Ishikawa (cell line): Measurements from ENCODE around the gene ZNF282.

Experiments used
- CEBPB ChIP-seq: IDR thresholded peaks from 2 replicates; pipeline ENCODE4 v1.6.1; 2012
- CREB1 ChIP-seq: IDR thresholded peaks from 2 replicates; pipeline ENCODE4 v1.6.1; 2012; ENCODE audit warnings: low read depth
- EGR1 ChIP-seq: IDR thresholded peaks from 2 replicates; pipeline ENCODE4 v1.6.1; 2012
- EP300 ChIP-seq: IDR thresholded peaks from 2 replicates; pipeline ENCODE4 v1.6.1; 2012; ENCODE audit warnings: borderline replicate concordance
- FOXM1 ChIP-seq: IDR thresholded peaks from 2 replicates; pipeline ENCODE4 v1.6.1; 2012; ENCODE audit warnings: low read depth, borderline replicate concordance
- MAX ChIP-seq: IDR thresholded peaks from 2 replicates; pipeline ENCODE4 v1.6.1; 2012
- NFIC ChIP-seq: IDR thresholded peaks from 2 replicates; pipeline ENCODE4 v1.6.1; 2012
- RAD21 ChIP-seq: IDR thresholded peaks from 2 replicates; pipeline ENCODE4 v1.6.1; 2012; ENCODE audit warnings: low read depth
- REST ChIP-seq: IDR thresholded peaks from 2 replicates; pipeline ENCODE4 v1.6.1; 2012; ENCODE audit warnings: low read depth, mild to moderate bottlenecking
- TAF1 ChIP-seq: IDR thresholded peaks from 2 replicates; pipeline ENCODE4 v1.6.1; 2012; ENCODE audit warnings: low read depth, mild to moderate bottlenecking
- TCF12 ChIP-seq: IDR thresholded peaks from 2 replicates; pipeline ENCODE4 v1.6.1; 2012; ENCODE audit warnings: low read depth
- TEAD4 ChIP-seq: IDR thresholded peaks from 2 replicates; pipeline ENCODE4 v1.6.1; 2012
- USF1 ChIP-seq: IDR thresholded peaks from 2 replicates; pipeline ENCODE4 v1.6.1; 2012
- YY1 ChIP-seq: IDR thresholded peaks from 2 replicates; pipeline ENCODE4 v1.6.1; 2012; ENCODE audit warnings: low read depth
- ZBTB7A ChIP-seq: IDR thresholded peaks from 2 replicates; pipeline ENCODE4 v1.6.1; 2012; ENCODE audit warnings: low read depth

Gene ZNF282

GRCh38 chr7:149171892-149172533 is 23.3 kb upstream of the ZNF282 start:
- TF ChIP-seq TAF1, result no peak
- TF ChIP-seq EGR1, result no peak
- no peak for TF ChIP-seq EP300
- TF ChIP-seq USF1, result no peak
- TF ChIP-seq RAD21, result no peak
- TF ChIP-seq FOXM1, result no peak
- no peak for TF ChIP-seq REST
- no peak for TF ChIP-seq TCF12

GRCh38 chr7:149172534-149172920 is 22.8 kb upstream of the ZNF282 start:
- no peak for TF ChIP-seq CREB1
- TF ChIP-seq TAF1, result no peak
- no peak for TF ChIP-seq USF1
- no peak for TF ChIP-seq TEAD4
- TF ChIP-seq MAX, result no peak
- TF ChIP-seq REST, result no peak
- no peak for TF ChIP-seq EP300
- no peak for TF ChIP-seq YY1
- no peak for TF ChIP-seq NFIC
- no peak for TF ChIP-seq RAD21
- no peak for TF ChIP-seq CEBPB
- TF ChIP-seq ZBTB7A, result no peak
- TF ChIP-seq TCF12, result no peak
- TF ChIP-seq EGR1, result no peak
- TF ChIP-seq FOXM1, result no peak

- TF ChIP-seq NFIC (no peak), USF1 (no peak), CREB1 (no peak), EP300 (no peak), TEAD4 (no peak), MAX (no peak), TAF1 (no peak), RAD21 (no peak), FOXM1 (no peak), EGR1 (no peak), YY1 (no peak), ZBTB7A (no peak), CEBPB (no peak), TCF12 (no peak), REST (no peak)
These were observed 20.2 kb upstream of the ZNF282 start for GRCh38 chr7:149175150-149175549.

- TF ChIP-seq YY1, result no peak
- no peak for TF ChIP-seq ZBTB7A
- TF ChIP-seq EGR1, result no peak
- no peak for TF ChIP-seq CREB1
These were observed 16.1 kb upstream of the ZNF282 start for GRCh38 chr7:149179241-149179640.
